H1 (cell line): ENCODE results near the gene MICU2. TPM values are rescaled to one million over a fixed set of nuclear protein-coding genes. Genes with fewer than 3 reads are reported as not detected.

Experiments used
- ASH2L ChIP-seq: fragments of 200-600, 300-600 bp; sonication (generic); IDR thresholded peaks from one replicate; pipeline ENCODE4 v1.7.1; 2017; ENCODE audit warnings: low read length
- CHD1 ChIP-seq: IDR thresholded peaks from 2 replicates; pipeline ENCODE4 v1.6.1; 2012; ENCODE audit warnings: low read depth, low read length, improper control_type of control experiment
- EGR1 ChIP-seq: IDR thresholded peaks from 2 replicates; pipeline ENCODE4 v1.6.1; 2011; ENCODE audit warnings: low read depth, low read length, borderline replicate concordance
- EP300 ChIP-seq, 2 experiments: IDR thresholded peaks; 1 replicate in 1 of 2; 2 replicates in 1 of 2; pipeline ENCODE4 v1.6.1; 2011 to 2012; ENCODE audit warnings: low read depth in 2 of 2, low read length in 2 of 2, mild to moderate bottlenecking in 2 of 2, borderline replicate concordance in 1 of 2, inconsistent platforms in 1 of 2, moderate library complexity in 1 of 2
- NANOG ChIP-seq: IDR thresholded peaks from 2 replicates; pipeline ENCODE4 v1.6.1; 2011; ENCODE audit warnings: low read length, low read depth, mild to moderate bottlenecking, inconsistent platforms; ENCODE audit not compliant: insufficient read depth, poor library complexity, severe bottlenecking
- SP1 ChIP-seq: IDR thresholded peaks from 2 replicates; pipeline ENCODE4 v1.6.1; 2011; ENCODE audit warnings: low read depth, low read length
- TBP ChIP-seq: IDR thresholded peaks from 2 replicates; pipeline ENCODE4 v1.6.1; 2011; ENCODE audit warnings: low read depth, low read length, improper control_type of control experiment
- TCF12 ChIP-seq: IDR thresholded peaks from 2 replicates; pipeline ENCODE4 v1.6.1; 2011; ENCODE audit warnings: low read depth, mild to moderate bottlenecking, low read length
- polyA plus RNA-seq, 7 experiments: library from polyadenylated mRNA; depleted of rRNA in 3 of 7; stranded (reverse) in 5 of 7; unstranded in 2 of 7; fragments of >200 nt in 5 of 7; fragments of 200-250 nt in 2 of 7; gene quantifications; 1 replicate in 5 of 7; 2 replicates in 1 of 7; 4 replicates in 1 of 7; pipeline versions ENCODE4 v1.2.1 to v1.2.3, GENCODE V29; 2011 to 2013; ENCODE audit warnings: missing spikeins in 2 of 7, mixed read lengths in 2 of 7
- total RNA-seq: library from RNA; stranded (reverse); fragmentation: NEBNext Ultra II Directional; extraction: Animal tissue kit (Norgen Biotek cat#: 25700); gene quantifications from 2 replicates; pipeline ENCODE4 v1.2.1, GENCODE V29; 2021

Gene MICU2
- total and polyA plus RNA-seq, 2 of the 8 experiments (the other 6 are each of a cell fraction or from before 2014, with no cell fraction given) = 34.6 to 36.5 TPM

GRCh38 chr13:21526707-21527540 is 77.0 kb downstream of the MICU2 start (continued):
- no peak for TF ChIP-seq ASH2L
- TF ChIP-seq SP1 = no peak
- TF ChIP-seq EP300 (IDR thresholded peaks at IDR 0.05; ENCODE audit: borderline replicate concordance in 1 of 2, low read depth in 2 of 2, low read length in 2 of 2) = no peak
- no peak for TF ChIP-seq EGR1
- TF ChIP-seq CHD1 = no peak
- no peak for TF ChIP-seq NANOG
- no peak for TF ChIP-seq TCF12
- no peak for TF ChIP-seq TBP
